GM12891 (cell line): ENCODE results near the gene LARP4B.
A peak's percentile ranks its signal among the peaks of the same experiment; 100 is the strongest.

ENCODE experiments used
- DNase-seq: peaks from one replicate; pipeline ENCODE4 v3.0.0; 2011; ENCODE audit warnings: low spot score; ENCODE audit not compliant: insufficient read length
- FAIRE-seq: peaks from 2 replicates; lab custom pipeline; 2011; peaks lifted over from hg19 to GRCh38; lab: Jason Lieb, UNC
- PAX5 ChIP-seq: IDR thresholded peaks from 2 replicates; pipeline ENCODE4 v1.6.1; 2011; ENCODE audit warnings: low read length, moderate library complexity, mild to moderate bottlenecking; ENCODE audit not compliant: insufficient read depth, severe bottlenecking
- POLR2A ChIP-seq: IDR thresholded peaks from 2 replicates; pipeline ENCODE4 v1.6.1; 2011; ENCODE audit warnings: low read depth, low read length, control low read depth
- POLR2AphosphoS5 ChIP-seq: IDR thresholded peaks from 2 replicates; pipeline ENCODE4 v1.6.1; 2011; ENCODE audit warnings: low read depth, low read length, control low read depth
- POU2F2 ChIP-seq: IDR thresholded peaks from 2 replicates; pipeline ENCODE4 v1.6.1; 2011; ENCODE audit warnings: low read depth, mild to moderate bottlenecking, control low read depth, low read length, moderate library complexity
- SPI1 ChIP-seq: IDR thresholded peaks from 2 replicates; pipeline ENCODE4 v1.6.1; 2011; ENCODE audit warnings: low read depth, low read length, control low read depth
- TAF1 ChIP-seq: IDR thresholded peaks from 2 replicates; pipeline ENCODE4 v1.6.1; 2011; ENCODE audit warnings: low read depth, low read length, control low read depth

Gene LARP4B

GRCh38 chr10:824497-824896 lies 107.0 kb downstream of the LARP4B start:
- FAIRE-seq: no peak
- no peak for DNase-seq

GRCh38 chr10:822661-823367 lies 108.7 kb downstream of the LARP4B start:
- no peak for TF ChIP-seq POLR2AphosphoS5
- TF ChIP-seq POLR2A: no peak
- TF ChIP-seq TAF1: no peak
- no peak for TF ChIP-seq POU2F2
- TF ChIP-seq PAX5: peak; percentile 69
- TF ChIP-seq SPI1: no peak

More at GRCh38 chr10:824497-824896, 107.0 kb downstream of the LARP4B start:
- TF ChIP-seq SPI1 (no peak), PAX5 (no peak), TAF1 (no peak), POU2F2 (no peak), POLR2A (no peak), POLR2AphosphoS5 (no peak)

GRCh38 chr10:822197-822596 lies 109.3 kb downstream of the LARP4B start:
- DNase-seq (no peak), FAIRE-seq (no peak)
- no peak for TF ChIP-seq POLR2A
- no peak for TF ChIP-seq TAF1
- TF ChIP-seq PAX5: no peak
- no peak for TF ChIP-seq SPI1

More at GRCh38 chr10:822661-823367, 108.7 kb downstream of the LARP4B start:
- no peak for DNase-seq
- peak; percentile 96 for FAIRE-seq

GRCh38 chr10:821322-821721 lies 110.2 kb downstream of the LARP4B start:
- FAIRE-seq (peak; percentile 41), DNase-seq (no peak)

GRCh38 chr10:819816-820215 lies 111.7 kb downstream of the LARP4B start:
- FAIRE-seq: peak; percentile 78
- DNase-seq: no peak
- TF ChIP-seq TAF1 (no peak), POLR2AphosphoS5 (no peak), SPI1 (no peak), PAX5 (no peak), POLR2A (no peak), POU2F2 (no peak)

More at GRCh38 chr10:821322-821721, 110.2 kb downstream of the LARP4B start:
- no peak for TF ChIP-seq POLR2AphosphoS5
- TF ChIP-seq PAX5: no peak
- TF ChIP-seq POU2F2: no peak
- no peak for TF ChIP-seq TAF1
- no peak for TF ChIP-seq POLR2A
- no peak for TF ChIP-seq SPI1

GRCh38 chr10:819326-819725 lies 112.2 kb downstream of the LARP4B start:
- no peak for TF ChIP-seq SPI1
- TF ChIP-seq PAX5: no peak
- TF ChIP-seq POLR2A: no peak
- no peak for TF ChIP-seq POU2F2
- TF ChIP-seq TAF1: no peak
- no peak for TF ChIP-seq POLR2AphosphoS5
- peak; percentile 33 for FAIRE-seq
- DNase-seq: no peak

- DNase-seq (no peak), FAIRE-seq (peak; percentile 48)
- TF ChIP-seq POLR2A: no peak
- TF ChIP-seq SPI1: peak; percentile 88
- peak; percentile 22; the same call in 1 of the 2 replicates for TF ChIP-seq POU2F2
These were observed 112.8 kb downstream of the LARP4B start for GRCh38 chr10:818526-819220.

GRCh38 chr10:818010-818409 lies 113.5 kb downstream of the LARP4B start:
- no peak for DNase-seq
- no peak for TF ChIP-seq POLR2A
- TF ChIP-seq POU2F2: no peak
- no peak for TF ChIP-seq POLR2AphosphoS5
- no peak for TF ChIP-seq PAX5
- TF ChIP-seq SPI1: no peak
- no peak for TF ChIP-seq TAF1
- peak; percentile 9 for FAIRE-seq

- no peak for TF ChIP-seq SPI1
- no peak for TF ChIP-seq POLR2A
- no peak for TF ChIP-seq POU2F2
- no peak for TF ChIP-seq TAF1
- TF ChIP-seq POLR2AphosphoS5: no peak
- TF ChIP-seq PAX5: no peak
- DNase-seq (no peak), FAIRE-seq (no peak)
These were observed 114.1 kb downstream of the LARP4B start for GRCh38 chr10:817371-817770.
